Measurements from ENCODE around the gene ZFP92.

DNA sequence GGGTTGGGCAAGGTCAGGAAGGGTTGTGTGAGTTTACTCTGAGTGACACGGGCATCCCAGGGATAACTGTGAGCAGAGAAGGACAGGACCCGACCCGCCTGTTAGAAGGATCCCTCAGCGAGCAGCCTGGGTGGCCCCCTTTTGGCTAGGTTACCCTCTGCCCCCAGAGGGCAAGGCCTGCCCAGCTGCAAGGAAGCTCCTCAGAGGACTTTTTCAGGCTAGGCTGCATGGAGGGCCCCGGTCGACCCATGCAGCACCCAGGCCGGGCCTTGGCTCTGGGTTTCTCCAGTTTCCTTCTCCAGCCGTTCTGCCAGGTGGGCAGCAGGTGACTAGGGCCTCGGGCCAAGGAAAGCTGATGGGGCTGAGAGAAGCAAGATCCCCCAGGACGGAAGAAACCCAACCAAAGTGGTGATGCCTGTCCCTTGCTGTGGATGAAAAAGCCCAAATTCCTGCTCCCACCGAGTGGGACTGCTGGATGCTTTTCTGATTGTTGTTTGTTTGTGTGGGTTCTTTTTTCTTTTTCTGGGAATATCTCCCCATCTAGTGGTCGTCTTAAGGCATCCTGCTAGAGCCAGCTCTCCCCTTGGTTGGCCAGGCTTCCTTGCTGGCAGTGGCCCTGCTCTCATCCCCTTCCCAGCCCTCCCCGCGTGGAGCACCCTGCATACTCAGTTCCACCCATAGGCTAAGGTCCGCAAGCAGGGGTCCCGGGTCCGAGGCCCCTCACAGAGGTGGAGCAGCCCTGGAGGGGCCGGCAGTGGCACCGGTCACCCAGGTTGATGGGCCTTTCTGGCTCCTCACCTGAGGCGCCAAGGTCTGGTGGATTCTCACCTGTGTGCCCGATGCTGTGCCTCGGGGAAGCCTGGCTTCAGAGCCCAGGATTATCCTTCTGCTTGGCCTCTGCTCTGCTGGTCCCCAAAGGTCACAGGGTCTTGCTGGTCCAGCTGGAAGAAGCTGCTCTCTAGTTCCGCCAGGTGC lies 1.8 kb downstream of the ZFP92 start:
- TF ChIP-seq, protein P1, sequence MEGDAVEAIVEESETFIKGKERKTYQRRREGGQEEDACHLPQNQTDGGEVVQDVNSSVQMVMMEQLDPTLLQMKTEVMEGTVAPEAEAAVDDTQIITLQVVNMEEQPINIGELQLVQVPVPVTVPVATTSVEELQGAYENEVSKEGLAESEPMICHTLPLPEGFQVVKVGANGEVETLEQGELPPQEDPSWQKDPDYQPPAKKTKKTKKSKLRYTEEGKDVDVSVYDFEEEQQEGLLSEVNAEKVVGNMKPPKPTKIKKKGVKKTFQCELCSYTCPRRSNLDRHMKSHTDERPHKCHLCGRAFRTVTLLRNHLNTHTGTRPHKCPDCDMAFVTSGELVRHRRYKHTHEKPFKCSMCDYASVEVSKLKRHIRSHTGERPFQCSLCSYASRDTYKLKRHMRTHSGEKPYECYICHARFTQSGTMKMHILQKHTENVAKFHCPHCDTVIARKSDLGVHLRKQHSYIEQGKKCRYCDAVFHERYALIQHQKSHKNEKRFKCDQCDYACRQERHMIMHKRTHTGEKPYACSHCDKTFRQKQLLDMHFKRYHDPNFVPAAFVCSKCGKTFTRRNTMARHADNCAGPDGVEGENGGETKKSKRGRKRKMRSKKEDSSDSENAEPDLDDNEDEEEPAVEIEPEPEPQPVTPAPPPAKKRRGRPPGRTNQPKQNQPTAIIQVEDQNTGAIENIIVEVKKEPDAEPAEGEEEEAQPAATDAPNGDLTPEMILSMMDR (optimal IDR thresholded peaks at IDR 0.05 in 1 of 3, IDR thresholded peaks at IDR 0.05 in 1 of 3, conservative IDR thresholded peaks at IDR 0.05 in 1 of 3; ENCODE audit: extremely low read depth in 1 of 3, insufficient read depth in 2 of 3, low read length in 3 of 3) = no peak
- no peak for TF ChIP-seq EZH2 (IDR thresholded peaks at IDR 0.05; ENCODE audit: low read length)

All from keratinocyte (primary cell).